Stimulated activated CD4-positive, alpha-beta T cell treated with anti-CD3 and anti-CD28 coated beads, TNF-alpha, amount 100 ng/mL, for 24 hours (primary cell): ENCODE results near the gene ACTR1B.
"Not testable (repeated sequence)": the region's sequence is repeated elsewhere in the genome, so short reads cannot be mapped to it uniquely, and the experiment has no call there.

Experiments
- DNase-seq, 3 experiments: peaks; one replicate each; pipeline ENCODE4 v3.0.0-alpha.2; 2020; ENCODE audit warnings: low read depth in 3 of 3

ACTR1B gene

GRCh38 chr2:97663962-97664635 lies at the start of gene ACTR1B:
TSS of gene ACTR1B (minus strand) at chr2:97664044. CDS start at chr2:97663890, 154 bp downstream.
- DNase-seq, result peak; percentile 93 to 98 (median 94)

GRCh38 chr2:97712693-97713295 lies 49.0 kb upstream of the ACTR1B start:
- peak in 2 of 3 experiments; percentile 18 to 41 for DNase-seq

GRCh38 chr2:97712175-97712574 lies 48.3 kb upstream of the ACTR1B start:
- DNase-seq, result not testable (repeated sequence)

- DNase-seq, result no peak
These were observed 47.5 kb upstream of the ACTR1B start for GRCh38 chr2:97711394-97711711.

GRCh38 chr2:97708608-97709007 lies 44.8 kb upstream of the ACTR1B start:
- DNase-seq, result no peak

- no peak for DNase-seq
These were observed 44.2 kb upstream of the ACTR1B start for GRCh38 chr2:97708048-97708380.

GRCh38 chr2:97707362-97708047 lies 43.7 kb upstream of the ACTR1B start:
- no peak for DNase-seq

- no peak for DNase-seq
These were observed 43.0 kb upstream of the ACTR1B start for GRCh38 chr2:97706708-97707345.

- DNase-seq, result no peak
These were observed 42.3 kb upstream of the ACTR1B start for GRCh38 chr2:97706112-97706511.

- no peak for DNase-seq
These were observed 41.1 kb upstream of the ACTR1B start for GRCh38 chr2:97704989-97705388.

- no peak for DNase-seq
These were observed 39.9 kb upstream of the ACTR1B start for GRCh38 chr2:97703741-97704140.

GRCh38 chr2:97702731-97703470 lies 39.1 kb upstream of the ACTR1B start:
- DNase-seq, result no peak

GRCh38 chr2:97701851-97702465 lies 38.1 kb upstream of the ACTR1B start:
- no peak for DNase-seq

GRCh38 chr2:97701186-97701585 lies 37.3 kb upstream of the ACTR1B start:
- DNase-seq, result no peak

GRCh38 chr2:97699765-97700444 lies 36.1 kb upstream of the ACTR1B start:
- DNase-seq, result peak in 2 of 3 experiments; percentile 40 to 61

GRCh38 chr2:97698530-97698929 lies 34.7 kb upstream of the ACTR1B start:
- DNase-seq, result no peak

GRCh38 chr2:97697252-97698235 lies 33.7 kb upstream of the ACTR1B start:
- peak; percentile 88 to 92 (median 89) for DNase-seq

- DNase-seq, result no peak
These were observed 31.9 kb upstream of the ACTR1B start for GRCh38 chr2:97695744-97696143.

GRCh38 chr2:97693476-97693875 lies 29.6 kb upstream of the ACTR1B start:
- no peak for DNase-seq

GRCh38 chr2:97691166-97691565 lies 27.3 kb upstream of the ACTR1B start:
- no peak for DNase-seq
